ENCODE results near the gene PIK3CD.
"Not testable (repeated sequence)": the region's sequence is repeated elsewhere in the genome, so short reads cannot be mapped to it uniquely, and the experiment has no call there.

The PIK3CD gene

DNA sequence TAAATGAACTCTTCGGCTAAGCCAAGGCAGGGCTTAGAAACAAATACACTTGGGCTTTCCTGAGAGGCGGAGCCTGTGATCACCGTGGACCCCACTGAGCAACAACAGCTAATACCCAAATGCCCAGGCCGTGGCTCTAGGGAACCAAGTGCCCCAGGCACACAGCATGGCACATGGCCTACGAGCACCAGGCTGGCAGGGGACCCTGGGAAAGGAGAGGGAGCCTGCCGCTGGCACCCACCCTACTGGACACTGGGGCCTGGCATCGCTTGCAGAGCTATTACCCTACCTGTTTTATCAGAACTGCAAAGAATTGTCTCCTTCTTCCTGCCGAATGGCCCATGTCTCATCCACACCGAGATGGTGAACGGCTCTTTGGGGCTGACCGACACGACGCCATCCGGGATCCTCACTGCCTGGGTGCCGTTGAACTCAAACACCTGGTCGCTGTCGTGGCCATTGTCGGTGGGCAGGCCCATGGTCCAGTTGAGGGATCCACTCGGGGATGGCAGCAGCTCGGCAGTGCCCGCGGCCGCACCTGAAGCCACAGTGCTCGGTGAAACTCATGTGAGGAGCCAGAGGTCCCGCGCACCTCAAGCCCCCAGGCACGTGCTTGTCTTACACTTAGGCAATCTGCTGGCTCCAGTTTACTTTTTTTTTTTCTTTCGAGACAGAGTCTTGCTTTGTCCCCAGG, 92.7 kb downstream of the PIK3CD start:
- no peak for DNase-seq

GRCh38 chr1:9746211-9746610, 94.7 kb downstream of the PIK3CD start:
- DNase-seq = no peak

DNA sequence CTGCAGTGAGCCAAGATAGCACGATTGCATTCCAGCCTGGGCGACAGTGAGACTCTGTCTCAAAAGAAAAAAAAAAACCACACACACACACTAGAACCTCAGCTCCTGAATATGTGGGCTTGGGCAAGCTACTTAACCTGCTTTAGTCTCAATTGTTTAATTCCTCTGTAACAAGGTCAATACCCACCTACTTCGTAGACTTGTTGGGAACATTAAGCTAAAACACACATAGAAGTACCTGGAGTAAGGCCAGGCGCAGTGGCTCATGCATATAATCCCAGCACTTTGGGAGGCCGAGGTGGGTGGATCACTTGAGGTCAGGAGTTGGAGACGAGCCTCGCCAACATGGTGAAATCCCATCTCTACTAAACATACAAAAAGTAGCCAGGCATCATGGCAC, 95.1 kb downstream of the PIK3CD start:
- DNase-seq = no peak

- DNase-seq = not testable (repeated sequence)
Observed at GRCh38 chr1:9748391-9748790, 96.9 kb downstream of the PIK3CD start.

GRCh38 chr1:9749361-9749760, 97.8 kb downstream of the PIK3CD start:
- DNase-seq = no peak

GRCh38 chr1:9751971-9752370, 100.4 kb downstream of the PIK3CD start:
- no peak for DNase-seq

DNA sequence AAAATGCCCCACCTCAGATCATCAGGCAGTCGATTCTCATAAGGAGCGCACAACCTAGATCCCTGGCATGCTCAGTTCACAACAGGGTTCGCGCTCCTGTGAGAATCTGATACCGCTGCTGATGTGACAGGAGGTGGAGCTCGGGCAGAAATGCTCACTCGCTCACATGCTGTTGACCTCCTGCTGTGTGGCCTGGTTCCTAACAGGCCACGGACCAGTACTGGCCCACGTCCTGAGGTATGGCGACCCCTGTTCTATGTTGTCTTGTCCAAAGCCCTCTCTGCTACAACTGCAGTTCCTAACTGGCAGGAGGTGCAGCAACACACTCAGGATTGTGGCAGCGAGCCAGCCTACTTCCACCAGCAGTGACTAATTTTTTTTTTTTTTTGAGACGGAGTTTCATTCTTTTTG, 101.6 kb downstream of the PIK3CD start:
- no peak for DNase-seq

DNA sequence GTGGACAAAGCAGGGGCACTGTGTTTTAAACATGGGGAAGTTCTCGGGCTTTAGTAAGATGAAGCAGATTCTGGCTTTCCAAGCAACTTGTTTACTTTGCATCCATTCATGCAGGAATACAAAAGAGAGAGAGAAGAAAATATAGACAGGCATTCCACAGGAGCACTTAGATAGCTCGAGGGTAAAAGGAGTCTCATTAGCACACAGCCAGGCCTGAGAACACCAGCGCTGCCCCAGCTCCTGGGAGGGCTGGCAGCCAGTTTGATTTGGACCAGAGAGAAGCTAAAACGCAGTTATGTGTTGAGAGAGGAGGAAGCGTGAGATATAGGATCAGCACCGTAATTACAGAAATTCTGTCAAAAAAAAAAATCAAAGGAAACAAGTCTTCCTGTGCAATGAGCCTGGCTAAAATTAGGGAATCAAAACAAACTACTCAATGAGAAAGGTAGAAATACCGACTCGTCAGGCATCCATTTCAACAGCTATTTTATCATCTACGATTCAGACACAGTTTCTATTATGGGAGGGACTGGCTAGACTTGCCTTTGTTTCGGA, 104.0 kb downstream of the PIK3CD start:
- no peak for DNase-seq

GRCh38 chr1:9758559-9759121, 107.1 kb downstream of the PIK3CD start:
- DNase-seq = no peak

- no peak for DNase-seq
Observed at GRCh38 chr1:9759939-9760338, 108.4 kb downstream of the PIK3CD start.

DNA sequence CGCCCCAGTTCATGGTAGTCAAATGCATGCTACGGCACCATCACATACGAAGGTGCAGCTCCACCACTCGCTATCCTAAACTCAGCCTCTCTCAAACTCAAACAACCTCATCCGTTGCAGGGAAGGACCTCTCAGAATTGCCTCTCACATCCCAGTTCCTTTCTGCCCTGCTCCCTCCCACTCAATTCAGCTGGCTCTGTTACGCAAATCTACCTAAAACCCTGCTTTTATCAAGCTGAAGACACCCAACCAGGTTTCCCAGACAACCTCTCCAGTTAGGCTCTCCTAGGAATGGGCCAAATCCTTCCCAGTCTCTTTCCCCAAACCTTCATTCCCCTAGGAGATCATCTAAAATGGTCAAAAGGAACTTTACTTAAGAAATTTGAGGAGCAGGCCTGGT, 109.3 kb downstream of the PIK3CD start:
- peak; percentile 14 for DNase-seq

DNA sequence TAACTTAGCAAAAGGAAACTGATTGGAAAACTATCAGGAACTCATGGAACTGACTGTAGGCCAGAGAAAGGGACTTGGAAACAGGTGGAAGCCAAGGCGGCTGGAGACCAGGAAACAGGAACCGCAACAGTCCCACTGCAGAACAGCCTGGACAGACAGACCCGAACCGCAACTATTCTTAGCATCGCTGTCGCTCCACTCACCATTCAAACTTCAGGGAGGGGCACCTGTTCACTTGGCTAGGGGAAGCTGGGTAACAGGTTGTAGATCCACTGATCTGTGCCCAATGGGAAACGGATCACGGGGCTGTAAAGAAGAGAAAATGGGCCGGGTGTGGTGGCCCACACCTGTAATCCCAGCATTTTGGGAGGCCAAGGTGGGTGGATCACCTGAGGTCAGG, 110.3 kb downstream of the PIK3CD start:
- DNase-seq = no peak

GRCh38 chr1:9762446-9762845, 110.9 kb downstream of the PIK3CD start:
- DNase-seq = not testable (repeated sequence)

DNA sequence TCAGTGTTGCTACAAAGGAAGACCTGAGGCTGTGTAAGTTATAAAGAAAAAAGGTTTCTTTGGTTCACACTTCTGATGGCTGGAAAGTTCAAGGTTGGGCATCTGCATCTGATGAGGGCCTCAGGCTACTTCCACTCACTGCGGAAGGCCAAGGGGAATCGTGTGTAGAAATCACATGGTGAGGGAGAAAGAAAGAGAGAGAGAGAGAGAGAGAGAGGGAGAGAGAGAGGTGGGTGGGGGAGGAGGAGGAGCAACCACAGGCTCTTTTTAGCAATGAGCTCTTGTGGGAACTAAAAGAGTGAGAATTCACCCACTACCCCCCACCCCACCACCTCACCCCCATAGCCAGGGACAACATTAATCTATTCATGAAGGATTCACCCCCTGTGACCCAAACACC, 112.4 kb downstream of the PIK3CD start:
- DNase-seq = no peak

DNA sequence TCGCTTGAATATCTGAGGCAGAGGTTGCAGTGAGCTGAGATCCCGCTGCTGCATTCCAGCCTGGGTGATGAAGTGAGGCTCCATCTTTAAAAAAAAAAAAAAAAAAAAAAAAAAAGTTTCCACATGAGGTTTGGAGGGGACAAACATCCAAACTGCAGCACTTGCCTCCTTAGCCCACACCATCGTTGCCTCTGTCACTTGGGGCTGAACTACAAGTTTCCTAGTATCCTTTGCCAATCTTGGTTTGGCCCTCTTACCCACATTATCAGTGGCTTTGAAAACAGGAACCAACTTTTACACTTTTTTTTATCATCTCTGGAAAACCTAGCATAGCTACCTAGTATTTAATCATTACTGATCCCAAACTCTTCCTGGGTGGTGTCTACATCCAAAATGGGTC, 113.0 kb downstream of the PIK3CD start:
- peak; percentile 6 for DNase-seq

- DNase-seq = no peak
Observed at GRCh38 chr1:9766759-9767442, 115.4 kb downstream of the PIK3CD start.

DNA sequence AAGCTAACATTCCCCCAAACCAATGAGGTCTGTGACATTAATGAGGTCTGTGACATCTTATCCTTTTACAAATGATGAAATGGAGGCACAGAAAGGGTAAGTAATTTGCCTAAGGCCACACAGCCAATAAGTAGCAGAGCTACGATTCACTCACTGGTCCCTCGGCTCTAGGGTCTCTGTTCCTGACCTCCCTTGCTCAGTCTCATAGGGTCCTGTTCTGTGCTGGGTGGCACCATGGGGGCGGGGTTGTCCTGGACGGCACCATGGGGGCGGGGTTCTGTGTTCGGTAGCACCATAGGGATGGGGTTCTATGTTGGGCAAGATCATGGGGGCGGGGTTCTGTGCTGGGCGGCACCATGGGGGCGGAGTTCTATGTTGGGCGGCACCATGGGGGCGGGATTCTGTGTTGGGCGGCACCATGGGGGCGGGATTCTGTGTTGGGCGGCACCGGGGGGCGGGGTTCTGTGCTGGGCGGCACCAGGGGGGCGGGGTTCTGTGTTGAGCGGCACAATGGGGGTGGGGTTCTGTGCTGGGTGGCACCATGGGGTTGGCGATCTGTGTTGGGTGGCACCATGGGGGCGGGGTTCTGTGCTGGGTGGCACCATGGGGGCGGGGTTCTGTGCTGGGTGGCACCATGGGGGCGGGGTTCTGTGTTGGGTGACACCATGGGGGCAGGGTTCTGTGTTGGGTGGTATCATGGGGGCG, 116.6 kb downstream of the PIK3CD start:
- DNase-seq = no peak

DNA sequence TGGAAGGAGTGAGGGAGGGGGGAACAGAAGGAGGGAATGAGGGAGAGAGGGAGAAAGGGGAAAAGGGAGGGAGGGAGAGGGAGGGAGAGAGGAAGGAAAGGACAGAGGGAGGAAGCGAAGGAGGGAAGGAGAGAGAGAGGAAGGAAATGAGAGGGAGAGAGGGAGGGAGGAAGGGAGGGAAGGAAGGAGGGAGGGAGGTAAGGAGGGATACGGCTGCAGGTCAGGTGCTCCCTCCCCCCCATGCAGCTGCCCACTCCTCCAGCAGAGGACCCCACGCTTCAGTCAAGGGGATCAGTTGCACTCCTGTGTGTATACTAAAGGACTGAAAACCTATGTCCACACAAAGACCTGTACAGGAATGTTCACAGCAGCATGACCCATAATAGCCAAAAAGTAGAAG, 117.5 kb downstream of the PIK3CD start:
- DNase-seq = no peak

DNA sequence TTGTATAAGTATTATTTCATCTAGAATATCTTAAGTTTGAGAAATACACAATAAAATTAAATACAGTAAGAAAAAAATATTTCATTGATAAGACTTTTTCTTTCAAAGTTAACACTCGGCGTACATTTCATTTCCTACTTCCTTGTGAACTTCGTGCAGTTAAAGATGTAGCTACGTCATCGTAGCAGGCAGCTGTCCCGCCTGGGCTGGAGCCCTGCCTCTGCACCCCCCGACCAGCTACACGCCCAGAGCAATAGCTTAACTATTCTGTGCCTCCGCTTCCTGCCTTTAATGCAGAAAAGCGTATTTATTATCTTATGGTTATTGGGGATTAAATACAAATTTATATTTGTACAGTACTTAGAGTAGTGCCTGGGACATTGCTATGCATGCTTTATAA, 118.8 kb downstream of the PIK3CD start:
- DNase-seq = no peak

DNA sequence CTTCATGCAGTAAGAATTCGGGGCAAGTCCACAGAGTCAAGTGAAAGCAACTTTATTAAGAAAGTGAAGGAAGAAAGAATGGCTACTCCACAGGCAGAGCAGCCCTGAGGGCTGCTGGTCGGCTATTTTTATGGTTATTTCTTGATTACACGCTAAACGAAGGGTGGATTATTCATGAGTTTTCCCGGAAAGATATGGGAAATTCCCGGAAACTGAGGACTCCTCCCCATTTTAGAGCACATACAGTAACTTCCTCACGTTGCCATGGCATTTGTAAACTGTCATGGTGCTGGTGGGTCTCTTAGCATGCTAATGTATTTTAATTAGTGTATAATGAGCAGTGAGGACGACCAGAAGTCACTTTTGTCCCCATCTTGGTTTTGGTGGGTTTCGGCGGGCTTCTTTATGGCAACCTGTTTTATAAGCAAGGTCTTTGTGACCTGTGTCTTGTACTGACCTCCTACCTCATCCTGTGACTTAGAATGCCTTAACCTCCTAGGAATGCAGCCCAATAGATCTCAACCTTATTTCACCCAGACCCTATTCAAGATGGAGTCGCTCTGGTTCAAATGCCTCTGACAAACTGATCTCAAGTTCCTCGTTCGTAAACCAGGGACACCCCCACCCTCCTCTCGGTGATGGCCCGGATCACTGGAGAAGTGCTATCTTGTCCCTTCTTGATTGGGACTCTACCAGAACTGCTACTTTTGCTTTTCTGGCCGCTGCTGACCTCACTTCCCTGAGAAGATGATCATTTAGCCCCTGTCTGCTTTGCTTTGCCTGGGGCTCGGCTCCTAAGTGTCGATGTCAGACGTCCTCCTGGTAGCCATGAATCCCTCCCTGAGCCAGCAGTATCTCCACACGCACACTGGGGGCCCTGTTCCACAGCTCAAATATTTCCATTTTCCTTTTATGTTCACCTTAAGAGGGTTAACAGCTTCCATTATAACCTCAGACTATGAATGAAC, 123.5 kb downstream of the PIK3CD start:
- peak; percentile 6 for DNase-seq

- no peak for DNase-seq
Observed at GRCh38 chr1:9776685-9777084, 125.2 kb downstream of the PIK3CD start.
